ENCODE results near the gene PPIE.
A peak's percentile ranks its signal among the peaks of the same experiment; 100 is the strongest.

PPIE gene

GRCh38 chr1:39754906-39755504 is 16.3 kb downstream of the PPIE start:
- no peak overlapping the region for H3K4me3 ChIP-seq (ENCODE audit: control insufficient read depth, low read depth, low read length)
- no peak for TF ChIP-seq CTCF (conservative IDR thresholded peaks at IDR 0.05; ENCODE audit: control insufficient read depth, insufficient read depth, low read depth, low read length)
- DNase-seq (ENCODE audit: low read depth) = peak; percentile 24

DNA sequence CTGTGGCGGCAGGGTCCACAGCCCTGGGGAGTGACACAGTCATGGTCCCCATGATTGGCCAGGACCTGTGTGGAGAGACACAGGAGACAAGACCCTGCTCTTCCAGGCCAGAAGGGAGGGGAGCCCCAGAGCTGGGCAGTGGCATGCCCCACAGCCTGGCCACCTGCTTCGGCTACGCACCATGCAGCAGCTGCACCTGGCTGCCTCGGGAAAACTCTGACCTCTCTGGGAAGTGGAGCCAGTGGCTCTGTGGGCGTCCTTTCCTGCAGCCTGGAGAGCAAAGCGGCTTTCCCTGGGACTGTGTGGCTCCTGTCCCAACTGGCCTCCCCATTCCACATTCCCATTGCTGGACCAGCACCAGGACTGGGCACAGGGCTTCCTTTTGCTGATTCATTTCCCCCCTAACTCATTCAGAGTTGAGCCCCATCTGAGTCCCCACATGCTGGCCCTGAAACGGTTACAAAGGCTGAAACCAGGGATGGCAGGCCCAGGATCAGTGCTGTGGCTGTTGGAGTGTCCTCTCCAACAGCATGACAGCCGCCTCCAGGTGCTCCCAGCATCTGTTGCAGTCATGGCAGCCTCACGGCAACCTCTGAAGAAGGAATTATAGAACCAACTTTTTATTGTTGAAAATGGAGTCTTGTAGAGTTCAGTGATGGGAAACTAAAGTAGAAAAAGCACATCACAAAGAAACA is 17.4 kb downstream of the PPIE start:
- no peak overlapping the region for H3K4me3 ChIP-seq (ENCODE audit: control insufficient read depth, low read depth, low read length)
- no peak for TF ChIP-seq CTCF (conservative IDR thresholded peaks at IDR 0.05; ENCODE audit: control insufficient read depth, insufficient read depth, low read depth, low read length)
- DNase-seq (ENCODE audit: low read depth) = no peak

DNA sequence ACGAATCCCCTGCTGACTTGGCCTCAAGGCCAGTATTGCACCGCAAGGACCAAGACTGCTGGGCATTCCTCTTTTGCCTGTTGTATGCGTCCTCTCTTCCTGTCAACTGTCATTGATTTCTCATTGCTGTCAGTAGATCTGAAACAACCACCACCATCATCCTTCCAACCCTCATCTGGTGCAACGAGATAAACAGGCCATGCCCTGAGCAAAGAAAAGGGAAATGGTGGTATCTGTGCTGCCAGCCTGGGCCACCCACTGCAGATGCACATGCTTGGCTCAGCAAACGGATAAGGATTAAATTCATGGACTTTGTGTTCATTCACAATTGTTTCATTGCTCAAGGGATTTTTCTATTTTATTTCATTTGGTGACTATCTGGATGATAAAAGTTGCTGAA is 18.8 kb downstream of the PPIE start:
- no peak for TF ChIP-seq CTCF (conservative IDR thresholded peaks at IDR 0.05; ENCODE audit: control insufficient read depth, insufficient read depth, low read depth, low read length)
- no peak for DNase-seq (ENCODE audit: low read depth)
- no peak overlapping the region for H3K4me3 ChIP-seq (ENCODE audit: control insufficient read depth, low read depth, low read length)

- no peak for DNase-seq (ENCODE audit: low read depth)
- H3K4me3 ChIP-seq (ENCODE audit: control insufficient read depth, low read depth, low read length) = no peak overlapping the region
- no peak for TF ChIP-seq CTCF (conservative IDR thresholded peaks at IDR 0.05; ENCODE audit: control insufficient read depth, insufficient read depth, low read depth, low read length)
Measured at GRCh38 chr1:39758556-39759435, 20.1 kb downstream of the PPIE start.

GRCh38 chr1:39759436-39759726 is 20.7 kb downstream of the PPIE start:
- DNase-seq (ENCODE audit: low read depth) = no peak
- TF ChIP-seq CTCF (conservative IDR thresholded peaks at IDR 0.05; ENCODE audit: control insufficient read depth, insufficient read depth, low read depth, low read length) = no peak
- H3K4me3 ChIP-seq (ENCODE audit: control insufficient read depth, low read depth, low read length) = no peak overlapping the region

- no peak for DNase-seq (ENCODE audit: low read depth)
- H3K4me3 ChIP-seq (ENCODE audit: control insufficient read depth, low read depth, low read length) = no peak overlapping the region
- TF ChIP-seq CTCF (conservative IDR thresholded peaks at IDR 0.05; ENCODE audit: control insufficient read depth, insufficient read depth, low read depth, low read length) = no peak
Measured at GRCh38 chr1:39760074-39761008, 21.7 kb downstream of the PPIE start.
